Breast epithelium (tissue), 3 donors: Measurements from ENCODE around the gene RPS24.

Source experiments
- POLR2A ChIP-seq: fragments of 450-650 bp; IDR thresholded peaks from one replicate; pipeline ENCODE4 v1.6.1; 2016; ENCODE audit warnings: antibody characterized with exemption, mild to moderate bottlenecking, moderate library complexity
- TF ChIP-seq, protein P1 (sequence below), 3 donors: fragments of 450-650 bp; IDR thresholded peaks; one replicate each; pipeline ENCODE4 v1.5.1; 2016 to 2017; ENCODE audit warnings: antibody characterized with exemption in 3 of 3, mild to moderate bottlenecking in 3 of 3, moderate library complexity in 3 of 3

DNA sequence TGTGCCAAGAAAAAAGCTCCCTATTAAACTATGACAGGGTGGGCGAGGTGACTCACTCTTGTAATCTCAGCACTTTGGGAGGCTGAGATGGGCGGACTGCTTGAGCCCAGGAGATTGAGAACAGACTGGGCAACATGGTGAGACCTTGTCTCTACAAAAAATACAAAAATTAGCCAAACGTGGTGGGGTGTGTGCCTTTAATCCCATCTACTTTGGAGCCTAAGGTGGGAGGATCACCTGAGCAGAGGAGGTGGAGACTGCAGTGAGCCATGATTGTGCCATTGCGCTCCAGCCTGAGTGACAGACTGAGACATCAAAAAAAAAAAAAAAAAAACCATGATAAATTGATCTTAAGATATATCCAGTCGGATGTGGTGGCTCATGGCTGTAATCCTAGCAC, 15.8 kb upstream of the RPS24 start:
- TF ChIP-seq, protein P1, sequence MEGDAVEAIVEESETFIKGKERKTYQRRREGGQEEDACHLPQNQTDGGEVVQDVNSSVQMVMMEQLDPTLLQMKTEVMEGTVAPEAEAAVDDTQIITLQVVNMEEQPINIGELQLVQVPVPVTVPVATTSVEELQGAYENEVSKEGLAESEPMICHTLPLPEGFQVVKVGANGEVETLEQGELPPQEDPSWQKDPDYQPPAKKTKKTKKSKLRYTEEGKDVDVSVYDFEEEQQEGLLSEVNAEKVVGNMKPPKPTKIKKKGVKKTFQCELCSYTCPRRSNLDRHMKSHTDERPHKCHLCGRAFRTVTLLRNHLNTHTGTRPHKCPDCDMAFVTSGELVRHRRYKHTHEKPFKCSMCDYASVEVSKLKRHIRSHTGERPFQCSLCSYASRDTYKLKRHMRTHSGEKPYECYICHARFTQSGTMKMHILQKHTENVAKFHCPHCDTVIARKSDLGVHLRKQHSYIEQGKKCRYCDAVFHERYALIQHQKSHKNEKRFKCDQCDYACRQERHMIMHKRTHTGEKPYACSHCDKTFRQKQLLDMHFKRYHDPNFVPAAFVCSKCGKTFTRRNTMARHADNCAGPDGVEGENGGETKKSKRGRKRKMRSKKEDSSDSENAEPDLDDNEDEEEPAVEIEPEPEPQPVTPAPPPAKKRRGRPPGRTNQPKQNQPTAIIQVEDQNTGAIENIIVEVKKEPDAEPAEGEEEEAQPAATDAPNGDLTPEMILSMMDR (IDR thresholded peaks at IDR 0.05): no peak
- no peak for TF ChIP-seq POLR2A
